ENCODE results near the gene RNF150. TPM values are rescaled to one million over a fixed set of nuclear protein-coding genes. Genes with fewer than 3 reads are reported as not detected.

The RNF150 gene
- total and polyA plus RNA-seq, 2 of the 8 experiments (the other 6 are each of a cell fraction or from before 2014, with no cell fraction given) = 3.4 to 4.8 TPM

GRCh38 chr4:140849526-140849925, 283.7 kb downstream of the RNF150 start:
- H3K4me2 ChIP-seq (ENCODE audit: insufficient read depth in 1 of 2, low read depth in 2 of 2, low read length in 2 of 2) = no peak overlapping the region
- no peak overlapping the region for H4K91ac ChIP-seq (replicated peaks; ENCODE audit: insufficient read length, low read length)
- TF ChIP-seq FOSL1 (IDR thresholded peaks at IDR 0.05; ENCODE audit: insufficient read depth, low read depth, low read length) = no peak
- TF ChIP-seq EP300 (IDR thresholded peaks at IDR 0.05; ENCODE audit: borderline replicate concordance in 1 of 2, low read depth in 2 of 2, low read length in 2 of 2) = no peak
- TF ChIP-seq MAFK (IDR thresholded peaks at IDR 0.05; ENCODE audit: low read depth, low read length) = peak; percentile 93
- TF ChIP-seq YY1 (IDR thresholded peaks at IDR 0.05; ENCODE audit: low read depth, low read length) = no peak
- TF ChIP-seq NRF1 (IDR thresholded peaks at IDR 0.05; ENCODE audit: low read depth, low read length) = no peak
- no peak for TF ChIP-seq CTCF (IDR thresholded peaks at IDR 0.05; ENCODE audit: control extremely low read depth in 1 of 3, insufficient read depth in 1 of 3, low read depth in 1 of 3, low read length in 3 of 3)
- no peak overlapping the region for H2BK120ac ChIP-seq (replicated peaks; ENCODE audit: low read depth, low read length)
- H2BK20ac ChIP-seq (ENCODE audit: low read length) = no peak overlapping the region
- H3K27me3 ChIP-seq (replicated peaks in 1 of 4; ENCODE audit: control insufficient read depth in 3 of 4, extremely low read depth in 1 of 4, insufficient read depth in 3 of 4, low read length in 3 of 4) = no peaks in the 10 kb centered on the region
- H3K14ac ChIP-seq (ENCODE audit: insufficient read length) = no peak overlapping the region
- H4K20me1 ChIP-seq (replicated peaks in 1 of 2; ENCODE audit: control insufficient read depth in 1 of 2, insufficient read depth in 2 of 2, low read length in 2 of 2) = no peaks in the 10 kb centered on the region
- H2BK5ac ChIP-seq (ENCODE audit: low read depth, low read length) = no peak overlapping the region
- H2AFZ ChIP-seq (ENCODE audit: low read length) = no peak overlapping the region
- POLR2A ChIA-PET (ENCODE audit: partially characterized antibody) = no interaction called here
- H3K27ac ChIP-seq (ENCODE audit: low read depth, low read length) = no peak overlapping the region
- FAIRE-seq = no peak
- no peaks in the 10 kb centered on the region for H3K36me3 ChIP-seq (ENCODE audit: control insufficient read depth in 2 of 4, insufficient read depth in 4 of 4, low read length in 3 of 4)
- H3K4me3 ChIP-seq (ENCODE audit: extremely low read depth in 1 of 4, insufficient read depth in 2 of 4, low read depth in 3 of 4, low read length in 4 of 4) = no peak overlapping the region
- no peak overlapping the region for H2BK12ac ChIP-seq (ENCODE audit: low read depth, low read length)
- no peak overlapping the region for H3K23ac ChIP-seq (ENCODE audit: insufficient read length)
- no peak overlapping the region for H3K4ac ChIP-seq (replicated peaks; ENCODE audit: insufficient read length, low read depth, low read length)
- no peaks in the 10 kb centered on the region for H3K79me2 ChIP-seq (ENCODE audit: control insufficient read depth in 1 of 2, insufficient read depth in 2 of 2, low read length in 2 of 2)
- no peaks in the 10 kb centered on the region for H3K4me1 ChIP-seq (replicated peaks in 1 of 4; ENCODE audit: control insufficient read depth in 3 of 4, insufficient read depth in 4 of 4, low read length in 3 of 4)
- no peak overlapping the region for H2BK15ac ChIP-seq (ENCODE audit: low read length)
- 83% methylated on average over 1 of the region's 1 CpG; no CpG with 5 or more reads in 1 of the 2 experiments for WGBS, 2 experiments (ENCODE audit: extremely low coverage in 1 of 2, insufficient coverage in 1 of 2, insufficient read length in 1 of 2, insufficient replicate concordance in 2 of 2, low coverage in 1 of 2, low lambda C conversion rate in 2 of 2, missing lambda C conversion rate in 1 of 2)
- no peak overlapping the region for H4K5ac ChIP-seq (ENCODE audit: insufficient read length, low read depth, low read length)
- H3K79me1 ChIP-seq (ENCODE audit: low read depth, low read length) = no peaks in the 10 kb centered on the region
- CTCF ChIA-PET (ENCODE audit: partially characterized antibody) = interaction anchor here (0.5 to 3.2 kb wide), 16 partner anchors 26 to 490 kb away, joined by 3 to 17 read pairs (median 4); partner anchors contain the start of gene ELMOD2
- no peak overlapping the region for H3K9ac ChIP-seq (replicated peaks in 1 of 4; ENCODE audit: extremely low read depth in 1 of 4, low read depth in 3 of 4, low read length in 3 of 4)
- DNase-seq (ENCODE audit: low read depth in 1 of 2, low spot score in 2 of 2) = no peak
- H3K23me2 ChIP-seq (ENCODE audit: low read depth, low read length) = no peaks in the 10 kb centered on the region
- no peaks in the 10 kb centered on the region for H3K9me3 ChIP-seq (ENCODE audit: insufficient read depth in 2 of 2, low read depth in 1 of 2, low read length in 1 of 2)
- H2AK5ac ChIP-seq (ENCODE audit: low read depth, low read length) = no peak overlapping the region
- no peak overlapping the region for H3K56ac ChIP-seq (replicated peaks; ENCODE audit: insufficient read length, low read depth, low read length)
- no peak overlapping the region for H4K8ac ChIP-seq (ENCODE audit: extremely low read depth, insufficient read depth, low read length)
- no peak overlapping the region for H3K18ac ChIP-seq (ENCODE audit: extremely low read depth, low read length)

Measured in H1 (cell line).